ENCODE results near the gene MAN2A2. TPM values are rescaled to one million over a fixed set of nuclear protein-coding genes. Genes with fewer than 3 reads are reported as not detected.
A peak's percentile ranks its signal among the peaks of the same experiment; 100 is the strongest.

The MAN2A2 gene
- total and polyA plus RNA-seq, 9 of the 15 experiments (the other 6 are each of a cell fraction or from before 2014, with no cell fraction given): 7.3 to 151 (median 43.4) TPM

DNA sequence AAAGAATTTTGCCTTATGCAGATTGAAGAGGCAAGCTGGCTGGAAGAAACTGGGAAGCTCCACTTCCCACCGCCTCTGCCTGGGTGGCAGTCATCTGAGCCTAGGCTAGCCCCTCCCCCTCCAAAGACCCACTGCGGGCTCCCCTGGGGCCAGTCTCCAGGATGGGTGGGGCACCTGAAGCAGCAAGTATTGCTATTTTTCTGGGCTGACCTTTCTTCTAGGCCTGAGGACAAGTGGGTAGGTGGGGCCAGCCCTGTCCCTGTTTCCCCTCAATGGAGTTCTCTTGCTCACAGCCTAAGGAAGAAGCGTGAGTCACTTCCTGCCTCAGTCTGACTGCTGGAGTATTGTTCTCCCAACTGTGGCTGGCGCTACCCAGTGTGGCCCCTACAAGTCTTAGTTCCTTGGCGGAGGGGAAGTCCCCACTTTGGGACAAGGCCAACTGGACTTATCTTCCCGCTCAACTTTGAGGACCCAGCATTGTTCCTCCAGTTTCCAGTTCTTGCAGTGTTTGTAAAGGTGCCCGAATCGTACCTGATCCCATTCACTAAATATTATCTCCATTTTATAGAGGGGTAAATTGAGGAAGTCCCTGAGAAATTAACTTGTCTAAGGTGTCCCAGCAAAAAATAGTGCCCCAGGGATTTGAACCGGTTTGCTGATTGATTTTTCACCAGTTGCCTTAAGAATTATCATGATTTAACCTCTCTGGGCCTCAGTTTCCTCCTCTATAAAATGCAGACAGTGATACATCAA, 33.3 kb upstream of the MAN2A2 start (continued):
- TF ChIP-seq YY1 (IDR thresholded peaks at IDR 0.05; ENCODE audit: borderline replicate concordance in 1 of 3, control insufficient read depth in 1 of 3, extremely low read depth in 1 of 3, insufficient read depth in 3 of 3, insufficient read length in 1 of 3, insufficient replicate concordance in 2 of 3, low read depth in 1 of 3, low read length in 2 of 3) (peak in 1 of 3 experiments; percentile 72), ZNF121 (CRISPR knock-in tag; conservative IDR thresholded peaks at IDR 0.05) (no peak), PYGO2 (tag; IDR thresholded peaks at IDR 0.05) (no peak), MYC (IDR thresholded peaks at IDR 0.05; ENCODE audit: low read depth, low read length) (no peak; the same call in 1 of the 2 replicates), MYC (CRISPR knock-in tag; IDR thresholded peaks at IDR 0.05; ENCODE audit: borderline replicate concordance, low read depth) (no peak), ETV5 (CRISPR knock-in tag; IDR thresholded peaks at IDR 0.05; ENCODE audit: low read depth) (peak; percentile 96), NEUROD1 (IDR thresholded peaks at IDR 0.05; ENCODE audit: borderline replicate concordance, low read depth, low read length, partially characterized antibody) (peak; percentile 52), CBFA2T3 (IDR thresholded peaks at IDR 0.05) (no peak), RBFOX2 (IDR thresholded peaks at IDR 0.05; ENCODE audit: low read depth, low read length) (peak; percentile 61), MAZ (CRISPR knock-in tag; conservative IDR thresholded peaks at IDR 0.05 in 1 of 2, IDR thresholded peaks at IDR 0.05 in 1 of 2) (peak; percentile 67 to 68), POLR2G (IDR thresholded peaks at IDR 0.05; ENCODE audit: low read depth, low read length) (peak; percentile 44; the same call in 1 of the 2 replicates), ZSCAN32 (CRISPR knock-in tag; IDR thresholded peaks at IDR 0.05) (peak; percentile 20; the same call in 1 of the 2 replicates), RCOR1 (IDR thresholded peaks at IDR 0.05; ENCODE audit: borderline replicate concordance in 1 of 2, low read depth in 2 of 2, low read length in 2 of 2) (peak in 1 of 2 experiments; percentile 39; a peak in 1 of 4 replicates), NFRKB (IDR thresholded peaks at IDR 0.05; ENCODE audit: low read depth) (peak; percentile 73), HDAC3 (IDR thresholded peaks at IDR 0.05; ENCODE audit: borderline replicate concordance, partially characterized antibody) (no peak), MEIS2 (IDR thresholded peaks at IDR 0.05; ENCODE audit: partially characterized antibody) (peak; percentile 12)
- TF ChIP-seq, protein P1, sequence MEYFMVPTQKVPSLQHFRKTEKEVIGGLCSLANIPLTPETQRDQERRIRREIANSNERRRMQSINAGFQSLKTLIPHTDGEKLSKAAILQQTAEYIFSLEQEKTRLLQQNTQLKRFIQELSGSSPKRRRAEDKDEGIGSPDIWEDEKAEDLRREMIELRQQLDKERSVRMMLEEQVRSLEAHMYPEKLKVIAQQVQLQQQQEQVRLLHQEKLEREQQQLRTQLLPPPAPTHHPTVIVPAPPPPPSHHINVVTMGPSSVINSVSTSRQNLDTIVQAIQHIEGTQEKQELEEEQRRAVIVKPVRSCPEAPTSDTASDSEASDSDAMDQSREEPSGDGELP (CRISPR knock-in tag; IDR thresholded peaks at IDR 0.05; ENCODE audit: borderline replicate concordance): peak; percentile 36; the same call in 1 of the 2 replicates
- TF ChIP-seq, protein P2, sequence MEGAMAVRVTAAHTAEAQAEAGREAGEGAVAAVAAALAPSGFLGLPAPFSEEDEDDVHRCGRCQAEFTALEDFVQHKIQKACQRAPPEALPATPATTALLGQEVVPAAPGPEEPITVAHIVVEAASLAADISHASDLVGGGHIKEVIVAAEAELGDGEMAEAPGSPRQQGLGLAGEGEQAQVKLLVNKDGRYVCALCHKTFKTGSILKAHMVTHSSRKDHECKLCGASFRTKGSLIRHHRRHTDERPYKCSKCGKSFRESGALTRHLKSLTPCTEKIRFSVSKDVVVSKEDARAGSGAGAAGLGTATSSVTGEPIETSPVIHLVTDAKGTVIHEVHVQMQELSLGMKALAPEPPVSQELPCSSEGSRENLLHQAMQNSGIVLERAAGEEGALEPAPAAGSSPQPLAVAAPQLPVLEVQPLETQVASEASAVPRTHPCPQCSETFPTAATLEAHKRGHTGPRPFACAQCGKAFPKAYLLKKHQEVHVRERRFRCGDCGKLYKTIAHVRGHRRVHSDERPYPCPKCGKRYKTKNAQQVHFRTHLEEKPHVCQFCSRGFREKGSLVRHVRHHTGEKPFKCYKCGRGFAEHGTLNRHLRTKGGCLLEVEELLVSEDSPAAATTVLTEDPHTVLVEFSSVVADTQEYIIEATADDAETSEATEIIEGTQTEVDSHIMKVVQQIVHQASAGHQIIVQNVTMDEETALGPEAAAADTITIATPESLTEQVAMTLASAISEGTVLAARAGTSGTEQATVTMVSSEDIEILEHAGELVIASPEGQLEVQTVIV (CRISPR knock-in tag; IDR thresholded peaks at IDR 0.05; ENCODE audit: borderline replicate concordance): no peak
- TF ChIP-seq, protein P3, sequence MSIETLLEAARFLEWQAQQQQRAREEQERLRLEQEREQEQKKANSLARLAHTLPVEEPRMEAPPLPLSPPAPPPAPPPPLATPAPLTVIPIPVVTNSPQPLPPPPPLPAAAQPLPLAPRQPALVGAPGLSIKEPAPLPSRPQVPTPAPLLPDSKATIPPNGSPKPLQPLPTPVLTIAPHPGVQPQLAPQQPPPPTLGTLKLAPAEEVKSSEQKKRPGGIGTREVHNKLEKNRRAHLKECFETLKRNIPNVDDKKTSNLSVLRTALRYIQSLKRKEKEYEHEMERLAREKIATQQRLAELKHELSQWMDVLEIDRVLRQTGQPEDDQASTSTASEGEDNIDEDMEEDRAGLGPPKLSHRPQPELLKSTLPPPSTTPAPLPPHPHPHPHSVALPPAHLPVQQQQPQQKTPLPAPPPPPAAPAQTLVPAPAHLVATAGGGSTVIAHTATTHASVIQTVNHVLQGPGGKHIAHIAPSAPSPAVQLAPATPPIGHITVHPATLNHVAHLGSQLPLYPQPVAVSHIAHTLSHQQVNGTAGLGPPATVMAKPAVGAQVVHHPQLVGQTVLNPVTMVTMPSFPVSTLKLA (conservative IDR thresholded peaks at IDR 0.05): peak in 1 of 2 experiments; percentile 28; a peak in 1 of 4 replicates
